Medulla oblongata (tissue), 1 donor: ENCODE measurements around the gene CHKB.

Experiments
- DNase-seq: peaks from one replicate; pipeline ENCODE4 v3.0.0-alpha.2; 2015; ENCODE audit errors: extremely low spot score

CHKB gene

DNA sequence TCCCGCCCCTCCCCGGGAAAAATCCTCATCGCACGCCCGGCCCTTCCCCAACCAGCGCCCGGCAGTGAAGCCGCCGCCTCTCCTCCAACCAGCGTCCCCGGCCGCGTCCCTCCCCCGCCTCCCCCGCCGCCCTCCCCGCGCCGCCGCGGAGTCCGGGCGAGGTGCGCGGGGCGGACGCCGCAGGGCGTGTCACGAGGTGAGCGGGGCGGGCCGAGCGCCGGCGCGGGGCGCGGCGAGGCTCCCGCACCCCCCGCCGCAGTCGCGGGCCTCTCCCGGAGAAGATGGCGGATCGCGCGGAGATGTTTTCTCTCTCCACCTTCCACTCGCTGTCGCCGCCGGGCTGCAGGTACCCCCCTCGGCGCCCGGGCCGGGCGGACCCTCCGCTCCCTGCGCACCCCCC is 17.9 kb upstream of the CHKB start, which contains the start of gene MAPK8IP2:
MAPK8IP2 (plus strand) TSS at position 256 of the 400 bp plus-strand sequence; CDS start at position 282, 26 bp downstream.
- no peak for DNase-seq

DNA sequence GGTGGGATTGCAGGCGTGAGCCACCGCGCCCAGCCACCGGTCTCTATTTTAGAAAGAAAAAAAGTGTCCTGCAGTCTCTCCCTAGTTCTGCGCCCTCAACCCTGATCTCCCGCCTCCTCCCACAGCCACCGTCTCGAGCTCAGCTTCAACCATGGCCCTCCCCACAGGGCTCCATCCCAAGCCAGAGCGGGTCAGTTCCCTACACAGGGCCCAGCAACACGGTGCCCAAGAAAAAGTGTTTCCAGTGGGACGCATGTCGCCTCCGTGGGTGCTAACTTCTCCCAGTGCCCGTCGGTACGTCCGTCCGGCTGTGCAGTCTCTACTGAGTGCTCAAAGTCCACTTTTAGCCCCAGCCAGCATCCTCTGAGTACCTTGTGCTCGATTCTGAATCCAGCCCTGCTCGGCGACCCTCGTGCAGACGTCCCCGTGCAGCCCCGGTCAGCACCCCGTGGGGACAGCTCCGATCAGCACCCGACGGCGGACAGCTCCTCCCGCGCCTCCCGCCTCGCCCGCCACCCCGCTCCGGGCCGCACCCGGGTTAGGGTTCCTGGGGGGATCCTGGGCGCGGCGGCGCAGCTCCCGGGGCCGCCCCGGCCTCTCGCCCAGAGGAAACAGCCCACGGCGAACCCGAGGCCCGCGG is 17.3 kb upstream of the CHKB start:
- no peak for DNase-seq

DNA sequence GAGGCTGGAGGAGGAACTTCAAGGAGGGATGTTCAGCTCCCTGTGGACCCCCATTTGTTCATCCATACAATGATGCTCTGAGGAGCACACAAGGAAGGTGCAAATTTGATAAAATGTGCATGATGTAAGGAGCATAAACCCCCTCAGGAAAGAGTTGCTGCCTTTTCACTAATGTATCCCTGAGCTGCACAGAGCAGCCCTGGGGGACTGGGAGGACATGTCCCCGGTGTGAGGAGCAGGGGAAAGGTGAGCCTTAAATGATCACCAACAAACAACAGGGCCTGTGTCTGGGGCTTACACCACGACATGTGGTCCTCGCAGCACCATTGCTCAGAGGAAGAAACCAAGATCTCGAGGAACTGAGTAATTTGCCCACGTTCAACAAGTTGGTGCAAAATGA is 14.4 kb upstream of the CHKB start:
- no peak for DNase-seq

DNA sequence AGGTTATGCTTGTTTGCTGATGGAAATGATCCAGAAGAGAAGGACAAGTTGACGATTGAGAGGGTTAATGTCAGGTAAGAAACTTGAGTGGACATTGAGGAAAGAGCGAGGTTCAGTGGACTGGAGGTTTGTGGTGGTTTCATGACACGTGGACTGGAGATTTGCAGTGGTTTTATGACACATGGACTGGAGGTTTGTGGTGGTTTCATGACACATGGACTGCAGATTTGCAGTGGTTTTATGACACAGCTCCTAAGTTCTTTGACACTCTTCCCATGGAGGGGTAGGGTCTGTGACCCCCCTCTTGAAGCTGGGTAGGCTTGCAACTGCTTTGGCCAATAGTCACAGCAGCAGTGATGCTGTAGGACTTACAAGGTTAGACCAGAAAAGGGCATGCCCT is 12.5 kb upstream of the CHKB start:
- DNase-seq = no peak

DNA sequence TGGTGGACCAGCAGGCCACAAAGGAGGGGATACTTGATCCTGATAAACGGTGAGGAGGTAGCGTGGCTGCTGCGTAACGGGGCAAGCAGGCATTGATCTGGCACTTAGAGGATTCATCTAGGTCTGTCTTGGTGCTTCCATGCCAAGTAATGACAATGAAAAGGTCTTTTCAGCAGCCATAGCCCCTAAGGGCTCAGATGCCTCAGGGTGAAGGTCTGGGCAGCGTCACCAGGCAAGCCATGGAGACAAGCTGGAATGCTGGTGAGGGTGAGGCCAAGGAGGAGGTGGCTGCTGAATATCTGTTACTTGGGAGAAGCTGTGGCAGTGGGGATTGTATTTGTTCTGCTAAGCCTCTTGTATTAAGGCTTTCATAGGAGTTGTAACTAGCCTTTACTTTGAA is 4.8 kb upstream of the CHKB start:
- DNase-seq = no peak

DNA sequence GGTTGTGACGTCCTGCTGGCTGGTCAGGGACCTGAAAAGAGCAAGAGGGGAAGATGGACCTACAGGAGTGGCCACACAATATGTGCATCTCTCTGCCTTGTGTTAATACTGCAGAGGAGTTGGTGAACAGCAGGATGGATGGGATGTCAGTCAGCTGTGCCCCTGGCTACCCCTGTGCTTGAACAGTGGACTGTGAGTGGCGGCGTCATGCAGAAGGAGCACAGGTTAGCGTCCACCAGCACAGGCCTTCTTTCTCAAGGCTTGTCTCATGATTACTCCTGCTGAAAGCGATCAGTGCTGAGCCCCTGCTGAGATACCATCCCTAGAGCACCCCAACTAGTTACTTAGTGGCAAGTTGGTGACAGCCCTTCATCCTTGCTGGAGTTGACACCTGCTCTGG is 3.8 kb upstream of the CHKB start:
- no peak for DNase-seq

DNA sequence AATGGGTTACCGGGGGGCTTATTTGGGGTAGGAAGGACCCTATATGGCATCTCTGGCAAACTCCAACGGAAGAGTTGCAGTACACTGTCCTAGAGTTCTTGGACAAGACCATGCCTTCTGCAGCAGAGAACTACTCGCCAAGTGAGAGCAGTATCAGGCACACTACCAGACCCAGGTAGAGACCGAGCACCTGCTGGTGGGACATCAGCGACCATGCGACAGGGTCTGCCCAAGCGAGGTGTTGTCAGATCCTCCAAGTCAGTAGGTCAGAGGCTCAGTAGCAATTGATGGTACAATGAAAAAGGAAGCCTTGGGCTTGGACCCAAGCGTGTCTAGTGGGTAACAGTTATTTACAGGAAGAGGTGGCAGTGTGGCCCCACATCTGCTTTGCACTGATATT is 3.1 kb upstream of the CHKB start:
- no peak for DNase-seq

DNA sequence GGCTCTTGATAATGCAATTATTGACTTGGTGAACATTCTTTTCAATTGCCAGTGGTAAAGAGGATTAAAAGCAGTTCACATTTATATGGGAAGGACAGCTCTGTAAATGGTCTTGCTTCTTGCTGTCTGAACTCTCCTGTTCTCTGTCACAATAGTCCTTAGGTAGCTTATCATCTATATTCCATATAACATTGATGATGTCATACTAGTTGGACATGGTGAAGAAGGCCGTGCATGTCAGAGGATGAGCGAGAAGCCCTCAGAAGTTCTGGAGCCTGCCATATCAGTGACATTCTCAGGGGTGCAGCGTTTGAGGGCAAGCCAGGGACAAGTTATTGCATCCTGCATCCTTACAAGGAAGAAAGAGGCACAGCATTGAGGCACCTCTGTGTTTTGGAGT is 2.6 kb upstream of the CHKB start:
- no peak for DNase-seq

DNA sequence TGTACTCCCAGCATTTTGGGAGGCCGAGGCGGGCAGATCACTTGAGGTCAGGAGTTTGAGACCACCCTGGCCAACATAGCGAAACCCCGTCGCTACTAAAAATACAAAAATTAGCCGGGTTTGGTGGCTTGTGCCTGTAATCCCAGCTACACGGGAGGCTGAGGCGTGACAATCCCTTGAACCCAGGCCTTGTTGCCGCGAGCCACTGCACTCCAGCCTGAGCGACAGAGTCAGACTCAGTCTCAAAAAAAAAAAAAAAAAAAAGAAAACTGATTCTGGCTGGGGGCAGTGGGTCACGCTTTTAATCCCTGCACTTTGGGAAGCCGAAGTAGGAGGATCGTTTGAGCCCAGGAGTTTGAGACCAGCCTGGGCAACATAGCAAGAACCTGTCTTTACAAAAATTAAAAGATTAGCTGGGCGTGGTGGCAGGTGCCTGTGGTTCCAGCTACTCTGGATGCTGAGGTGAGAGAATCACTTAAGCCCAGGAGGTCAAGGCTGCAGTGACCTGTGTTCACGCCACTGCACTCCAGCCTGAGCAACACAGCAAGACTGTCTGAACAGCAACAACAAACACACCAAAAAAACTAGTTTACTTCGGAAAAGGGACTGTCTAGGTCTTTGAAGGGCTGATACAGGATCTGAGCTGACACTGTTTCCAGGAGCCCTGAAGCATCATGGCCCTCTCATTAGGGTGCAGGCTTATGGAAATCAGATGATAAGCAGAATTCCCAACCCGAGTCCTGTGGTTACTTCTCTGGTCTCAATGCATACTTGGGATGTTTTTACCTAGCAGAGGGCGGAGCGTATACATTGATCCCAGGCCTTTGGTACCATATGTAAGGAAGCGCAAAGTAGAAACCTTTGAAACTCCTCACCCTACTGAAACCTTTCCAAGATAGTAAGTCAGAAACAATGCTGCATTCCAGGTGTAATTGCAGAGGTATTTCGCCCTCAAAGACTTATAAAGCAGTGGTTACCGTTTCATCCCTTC is 1.8 kb upstream of the CHKB start:
- no peak for DNase-seq

DNA sequence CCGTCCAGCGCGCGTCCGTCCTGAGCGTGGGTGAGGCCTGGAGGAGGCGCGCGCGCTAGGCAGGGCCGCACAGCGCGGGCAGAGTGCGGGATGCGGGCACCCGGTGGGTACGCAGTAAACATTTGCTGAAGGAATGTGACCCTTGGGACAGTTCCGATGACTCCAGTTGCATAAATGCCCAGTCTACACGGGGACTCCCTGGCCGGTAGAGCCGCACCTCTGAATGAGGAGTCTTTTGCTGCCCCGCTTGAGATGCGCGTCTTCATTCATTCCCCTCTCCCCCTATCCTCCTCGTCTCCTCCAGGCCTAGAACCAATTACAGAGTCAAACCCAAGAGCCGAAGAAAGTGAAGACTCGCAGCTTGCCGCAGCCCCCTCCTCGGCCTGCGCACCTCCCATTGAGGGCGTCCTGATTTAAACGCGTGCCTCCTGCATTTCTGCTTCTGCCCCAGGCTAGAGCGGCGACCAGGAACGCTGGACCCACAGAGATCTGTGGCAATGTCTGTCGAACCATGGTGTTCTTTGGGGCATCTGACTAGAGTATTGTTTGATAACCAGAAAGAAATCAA is 729 bp upstream of the CHKB start:
- no peak for DNase-seq

DNA sequence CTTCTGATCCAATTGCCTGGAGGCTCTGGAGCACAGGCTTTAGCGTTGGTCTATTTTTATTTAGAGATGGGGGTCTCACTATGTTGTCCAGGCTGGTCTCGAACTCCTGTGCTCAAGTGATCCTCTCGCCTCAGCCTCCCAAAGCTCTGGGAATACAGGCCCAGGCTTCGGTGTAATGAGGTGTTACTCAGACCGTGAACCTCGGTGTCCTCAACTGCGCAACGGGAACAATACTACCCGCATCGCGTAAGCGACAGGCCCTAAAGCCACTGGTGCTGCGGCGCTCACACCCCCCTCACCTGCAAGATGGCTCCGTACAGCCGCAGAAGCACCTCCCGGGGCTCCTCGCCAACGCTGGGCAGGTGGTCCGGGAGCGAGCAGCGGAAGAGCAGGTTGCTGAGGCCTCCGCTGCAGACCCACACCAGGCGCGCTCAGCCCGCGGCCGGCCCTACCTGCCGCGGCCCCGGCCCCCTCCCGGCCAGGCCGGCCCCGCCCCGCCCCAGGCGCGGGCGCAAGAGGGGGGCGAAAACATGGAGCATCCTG is 628 bp downstream of the CHKB start:
- DNase-seq = no peak

DNA sequence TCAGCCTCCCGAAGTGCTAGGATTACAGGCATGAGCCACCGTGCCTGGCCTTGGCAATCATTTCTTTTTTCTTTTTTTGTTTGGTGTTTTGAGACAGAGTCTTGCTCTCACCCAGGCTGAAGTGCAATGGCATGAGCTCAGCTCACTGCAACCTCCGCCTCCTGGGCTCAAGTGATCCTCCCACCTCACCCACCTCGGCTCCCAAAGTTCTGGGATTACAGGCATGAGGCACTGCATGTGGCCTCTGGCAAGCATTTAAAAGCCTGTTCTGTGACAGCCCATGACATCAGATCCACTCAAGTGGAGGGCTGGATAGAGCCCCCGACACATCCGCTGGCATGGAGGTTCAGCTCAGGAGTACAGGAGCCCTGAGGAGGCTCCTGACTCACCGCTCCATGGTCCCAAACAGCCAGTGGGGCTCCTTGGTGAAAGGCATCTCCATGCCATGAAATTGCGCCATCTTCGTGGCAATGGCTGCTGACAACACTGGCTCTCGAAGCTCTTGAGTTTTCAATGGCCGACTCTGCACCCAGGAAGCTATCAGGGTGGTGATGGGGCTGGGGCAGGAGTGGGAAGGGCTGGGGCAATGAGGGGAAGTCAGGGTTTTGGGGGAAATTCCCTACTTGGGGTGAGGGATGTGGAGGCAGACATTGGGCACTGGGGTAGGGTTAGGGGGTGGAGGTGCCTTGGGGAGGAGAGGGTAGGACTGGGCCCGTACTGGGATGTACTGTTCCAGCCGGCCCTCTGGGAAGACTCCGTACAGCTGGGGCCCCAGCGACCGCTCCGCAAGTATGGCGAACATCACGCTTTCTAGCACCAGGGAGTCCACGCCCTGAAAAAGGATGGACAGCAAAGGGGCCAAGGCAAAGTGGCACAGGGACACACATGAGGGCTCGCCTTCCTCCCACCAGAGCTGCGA is 1.4 kb downstream of the CHKB start:
- no peak for DNase-seq

DNA sequence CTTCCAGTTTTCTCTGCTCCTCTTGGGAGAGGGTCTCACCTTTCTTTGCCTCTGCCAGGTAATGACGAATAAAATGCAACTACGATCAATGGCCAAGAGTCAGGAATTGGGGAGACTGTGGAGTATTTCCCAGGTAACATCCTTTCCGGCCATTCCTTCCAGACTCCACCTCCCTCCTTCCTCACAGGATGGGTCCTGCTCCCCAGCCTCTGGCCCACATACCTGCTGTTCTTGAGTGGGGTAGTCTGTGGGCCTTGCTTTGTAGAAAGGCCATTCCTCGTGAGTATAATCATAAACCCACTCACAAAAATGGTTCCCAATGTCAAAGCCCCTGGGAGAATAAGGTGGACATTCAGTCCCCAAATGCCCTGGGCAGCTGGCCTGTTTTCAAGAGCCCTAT is 2.9 kb downstream of the CHKB start:
- DNase-seq = no peak

DNA sequence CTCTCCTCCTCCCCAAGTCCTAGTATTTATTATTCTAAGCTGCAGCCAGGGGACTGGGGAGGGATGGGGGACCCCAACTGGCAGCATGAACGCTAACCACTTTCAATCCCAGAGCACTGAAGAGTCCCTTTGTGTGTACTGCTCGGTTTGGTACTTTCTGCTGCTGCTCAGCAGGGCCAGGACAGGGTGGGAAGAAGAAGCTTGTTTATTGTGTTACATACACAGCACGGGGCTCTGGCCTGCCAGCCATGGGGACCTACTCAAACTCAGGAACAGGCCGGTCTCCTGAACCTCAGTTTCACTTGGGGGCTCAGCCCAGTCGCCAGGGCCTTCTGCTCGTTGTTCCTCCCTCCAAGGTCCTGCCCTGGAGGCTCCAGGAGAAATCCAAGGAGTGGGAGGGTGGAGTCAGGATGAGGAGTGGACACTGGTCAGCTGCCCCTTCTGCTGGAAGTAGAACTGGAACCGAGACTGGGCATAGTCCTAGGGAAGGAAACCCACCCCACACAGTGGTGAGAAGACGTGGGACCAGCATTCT is 3.8 kb downstream of the CHKB start:
- peak; percentile 49 for DNase-seq

DNA sequence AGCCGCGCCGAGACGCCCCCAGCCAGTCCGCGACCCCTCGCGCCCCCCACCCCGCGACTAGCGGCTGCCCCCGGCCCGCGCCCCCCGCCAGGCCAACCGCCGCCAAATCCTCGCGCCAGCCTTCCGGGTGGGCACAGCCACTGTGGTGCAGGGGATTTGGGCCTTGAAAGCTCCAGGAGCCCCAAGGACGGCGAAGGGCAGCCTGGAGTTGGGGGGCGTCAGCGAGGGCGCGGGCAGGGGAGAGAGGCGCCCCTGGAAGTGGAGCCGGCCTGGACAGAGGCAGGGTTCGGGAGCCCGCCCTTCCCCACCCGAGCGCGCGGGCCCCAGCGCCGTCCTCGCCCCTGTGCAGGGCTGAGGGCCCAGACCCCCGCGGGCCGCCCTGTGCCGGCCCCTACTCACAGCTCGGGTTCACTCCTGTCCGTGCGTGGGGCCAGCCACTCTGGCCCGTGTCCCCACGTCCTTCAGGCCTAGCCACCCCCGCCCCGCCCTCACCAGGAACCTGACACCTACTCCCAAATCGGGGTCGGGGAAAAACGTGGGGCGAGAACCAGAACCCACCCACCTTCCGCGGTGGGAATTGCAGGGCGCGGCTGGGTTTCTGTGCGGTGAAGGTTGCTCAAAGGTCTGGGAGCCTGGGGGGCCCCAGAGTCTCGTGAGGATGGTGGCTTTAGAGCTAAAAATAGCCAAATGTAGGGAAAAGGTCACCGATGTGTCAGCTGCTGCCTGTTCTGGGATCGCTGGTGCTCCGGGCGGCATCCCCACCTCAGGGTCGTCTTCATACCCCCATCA is 4.5 kb downstream of the CHKB start, which contains the start of gene CPT1B:
CPT1B (minus strand) TSS at position 441 of the 789 bp plus-strand sequence. CDS start 512 bp downstream, outside the sequence.
- DNase-seq = no peak

DNA sequence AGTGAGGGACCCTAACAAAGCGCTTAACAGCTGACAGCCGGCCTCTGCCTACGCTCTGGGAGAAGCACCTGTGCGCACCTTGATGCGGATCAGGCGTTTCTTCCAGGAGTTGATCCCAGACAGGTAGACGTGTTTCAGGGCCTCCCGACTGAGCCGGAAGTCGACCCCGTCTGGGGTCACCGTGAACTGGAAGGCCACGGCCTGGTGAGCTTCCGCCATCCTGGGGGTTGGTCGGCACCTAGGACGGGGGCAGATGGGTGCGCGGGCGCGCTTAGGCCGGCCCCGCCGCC is 5.0 kb downstream of the CHKB start:
- DNase-seq = no peak

DNA sequence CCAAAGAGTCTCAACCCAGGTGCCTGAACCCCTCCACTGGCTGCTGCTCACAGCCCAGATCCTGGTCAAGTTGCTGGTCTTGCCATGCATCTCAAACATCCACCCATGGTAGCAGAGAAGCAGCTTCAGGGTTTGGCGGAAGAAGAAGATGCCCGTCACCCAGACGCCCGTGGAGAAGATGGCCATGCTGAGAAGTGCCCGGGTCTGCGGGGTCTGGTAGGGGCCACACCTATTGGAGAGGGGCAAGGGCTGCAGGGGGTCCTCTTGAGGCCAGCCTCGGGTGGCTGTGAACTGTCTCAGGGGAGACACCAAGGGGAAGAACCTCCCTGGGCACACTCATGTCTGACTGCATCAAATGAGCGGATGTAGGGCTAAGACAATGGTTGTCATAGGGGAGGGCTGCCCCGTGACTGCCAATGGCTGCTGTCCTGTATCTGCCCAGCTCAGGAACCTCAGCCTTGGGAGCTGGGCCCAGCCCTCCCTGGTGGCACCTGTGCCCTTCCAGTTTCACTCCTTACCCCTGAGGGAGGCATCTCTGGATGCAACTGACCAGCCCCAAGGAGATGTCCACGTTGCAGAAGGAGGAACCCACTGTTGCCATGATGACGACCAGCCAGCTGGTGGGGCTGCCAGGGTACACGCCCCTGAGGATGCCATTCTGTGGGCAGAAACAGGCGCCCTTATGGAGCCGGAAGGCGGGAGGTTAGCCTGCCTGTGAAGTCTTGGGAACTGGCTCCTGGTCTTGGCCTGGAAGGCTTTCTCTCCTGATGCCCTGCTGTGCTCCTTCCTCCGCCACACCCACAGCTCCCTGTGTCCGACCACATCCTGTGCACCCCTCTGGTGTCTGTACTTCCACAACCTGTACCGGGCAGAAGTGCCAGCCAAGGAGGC is 5.6 kb downstream of the CHKB start:
- no peak for DNase-seq

DNA sequence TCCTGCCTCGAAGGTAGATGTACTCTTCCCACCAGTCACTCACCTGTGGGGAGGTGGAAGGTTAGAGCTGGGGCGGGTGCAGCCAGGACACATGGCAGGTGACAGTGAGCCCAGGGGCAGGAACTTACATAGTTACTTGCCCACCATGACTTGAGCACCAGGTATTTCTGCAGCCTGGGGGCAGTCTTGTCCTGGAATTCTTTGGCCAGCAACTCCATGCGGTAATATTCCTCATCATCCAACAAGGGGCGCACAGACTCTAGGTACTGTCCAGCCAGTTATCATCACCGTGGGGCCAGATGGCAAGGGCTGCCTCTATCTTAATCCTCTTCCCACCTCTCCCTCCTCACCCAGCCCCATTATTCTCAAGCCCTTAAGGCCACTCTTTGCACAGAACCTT is 6.6 kb downstream of the CHKB start:
- DNase-seq = no peak

DNA sequence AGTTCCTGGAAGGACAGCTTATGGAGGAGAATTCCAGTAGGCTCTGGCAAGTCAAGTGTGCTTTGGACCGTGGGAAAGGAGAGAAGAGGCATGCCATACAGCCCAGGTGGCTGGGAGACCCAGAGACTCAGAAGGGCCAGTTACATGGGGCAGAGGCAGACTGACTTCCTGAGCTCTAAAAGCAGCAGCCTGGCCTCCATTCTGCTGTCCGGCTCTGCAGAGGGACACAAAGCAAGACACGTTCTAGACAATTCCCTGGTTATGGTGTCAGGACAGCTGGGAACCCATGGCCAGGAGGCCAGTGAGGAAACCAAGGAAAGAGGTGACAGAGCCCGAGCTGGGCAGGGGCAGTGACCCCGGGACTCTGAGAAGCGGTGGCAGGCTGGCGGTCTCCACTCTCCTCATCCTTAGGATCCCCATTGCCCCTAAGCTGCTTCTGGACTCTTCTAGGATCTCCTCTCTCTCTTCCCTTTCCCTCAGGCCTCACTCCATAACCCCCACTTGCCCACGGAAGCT is 7.2 kb downstream of the CHKB start:
- no peak for DNase-seq
